Natural killer cell (primary cell): Measurements from ENCODE around the gene CDK11B. TPM values are rescaled to one million over a fixed set of nuclear protein-coding genes. Genes with fewer than 3 reads are reported as not detected.
A peak's percentile ranks its signal among the peaks of the same experiment; 100 is the strongest.

Source experiments
- ATAC-seq, 3 donors: fragments of 150-1000 bp in 2 of 3; fragments of 200-7000 bp in 1 of 3; cut with Tn5 transposase; 1 replicate in 1 of 3; 2 replicates in 2 of 3; pipeline ENCODE4 v1.10.0; 2021; ENCODE audit warnings: mild to moderate bottlenecking in 2 of 3, moderate library complexity in 2 of 3
- DNase-seq, 2 donors: peaks; one replicate each; pipeline versions ENCODE4 v3.0.0 to v3.0.0-alpha.2; 2013 to 2021; ENCODE audit warnings: mixed read lengths in 1 of 2
- H3K27ac ChIP-seq: one replicate; pipeline ENCODE4 v1.5.1; 2013; ENCODE audit warnings: mild to moderate bottlenecking, low read length
- H3K27me3 ChIP-seq: one replicate; pipeline ENCODE4 v1.6.1; 2013; ENCODE audit warnings: low read length; ENCODE audit not compliant: control insufficient read depth, insufficient read depth
- H3K36me3 ChIP-seq: one replicate; pipeline ENCODE4 v1.6.1; 2013; ENCODE audit warnings: low read length; ENCODE audit not compliant: control insufficient read depth, insufficient read depth
- H3K4me1 ChIP-seq: one replicate; pipeline ENCODE4 v1.6.1; 2013; ENCODE audit warnings: low read length; ENCODE audit not compliant: control insufficient read depth, insufficient read depth
- H3K4me3 ChIP-seq: one replicate; pipeline ENCODE4 v1.5.1; 2013; ENCODE audit warnings: low read length
- H3K9me3 ChIP-seq: one replicate; pipeline ENCODE4 v1.6.1; 2013; ENCODE audit warnings: low read length; ENCODE audit not compliant: control insufficient read depth, insufficient read depth
- H3K27ac Mint-ChIP-seq, 2 donors: one replicate each; pipeline ENCODE4 v1.8.0; 2022; ENCODE audit warnings: mild to moderate bottlenecking in 2 of 2, mixed read lengths in 2 of 2, moderate library complexity in 1 of 2
- H3K27me3 Mint-ChIP-seq, 2 donors: one replicate each; pipeline ENCODE4 v1.8.0; 2022; ENCODE audit warnings: low read depth in 2 of 2, mixed read lengths in 2 of 2
- H3K36me3 Mint-ChIP-seq: one replicate; pipeline ENCODE4 v1.8.0; 2022; ENCODE audit warnings: mixed read lengths
- H3K4me1 Mint-ChIP-seq, 2 donors: one replicate each; pipeline ENCODE4 v1.8.0; 2022; ENCODE audit warnings: mixed read lengths in 2 of 2
- H3K4me3 Mint-ChIP-seq: one replicate; pipeline ENCODE4 v1.8.0; 2022; ENCODE audit warnings: mild to moderate bottlenecking, moderate library complexity, mixed read lengths
- H3K9me3 Mint-ChIP-seq, 2 donors: one replicate each; pipeline ENCODE4 v1.8.0; 2022; ENCODE audit warnings: mixed read lengths in 2 of 2
- WGBS: methylation state at CpG from one replicate; pipeline ENCODE4 v1.1.7; 2013; ENCODE audit warnings: missing lambda C conversion rate; ENCODE audit not compliant: insufficient coverage; 5-methylcytosine and 5-hydroxymethylcytosine counted together
- intact Hi-C: fragments of 100-400 bp; cut with micrococcal nuclease; formaldehyde crosslinking; loops from one replicate; pipeline ENCODE4 v1.14.2; 2022
- total RNA-seq, 4 donors: library from RNA; stranded (reverse); fragments of 120-200 nt in 1 of 4; gene quantifications; one replicate each; pipeline versions ENCODE4 v1.2.3 to v1.2.4, GENCODE V29; 2013 to 2022
- TF ChIP-seq, protein P1 (sequence below): fragments of 200-600 bp; IDR thresholded peaks from one replicate; pipeline ENCODE4 v1.8.0; 2022; ENCODE audit warnings: antibody characterized with exemption

The CDK11B gene
- total RNA-seq, 3 donors from 2014 or later (not counting 1 experiment from before 2014, with no cell fraction given), result 49.6 to 65.9 (median 50.2) TPM

GRCh38 chr1:1619917-1620361, 38.9 kb downstream of the CDK11B start:
- ATAC-seq, result no peak
- Histone ChIP-seq H3K9me3 (no peaks in the 10 kb centered on the region), H3K4me3 (no peak overlapping the region), H3K36me3 (no peaks in the 10 kb centered on the region), H3K27me3 (no peaks in the 10 kb centered on the region), H3K27ac (no peak overlapping the region), H3K4me1 (peaks cover 28% of the 10 kb centered on the region)
- no peaks in the 10 kb centered on the region for H3K9me3 Mint-ChIP-seq
- 95% methylated on average over 14 of the region's 14 CpGs for WGBS
- no peak overlapping the region for H3K4me3 Mint-ChIP-seq
- H3K27me3 Mint-ChIP-seq, result no peaks in the 10 kb centered on the region
- intact Hi-C loops, result loop anchor here (10.0 kb wide), 1 partner anchor 55 kb away; no protein-coding TSS in a partner anchor
- H3K36me3 Mint-ChIP-seq, result no peaks in the 10 kb centered on the region
- peaks cover 15 to 16% of the 10 kb centered on the region in 2 donors for H3K4me1 Mint-ChIP-seq
- no peak for DNase-seq
- H3K27ac Mint-ChIP-seq, result no peak overlapping the region
- TF ChIP-seq, protein P1, sequence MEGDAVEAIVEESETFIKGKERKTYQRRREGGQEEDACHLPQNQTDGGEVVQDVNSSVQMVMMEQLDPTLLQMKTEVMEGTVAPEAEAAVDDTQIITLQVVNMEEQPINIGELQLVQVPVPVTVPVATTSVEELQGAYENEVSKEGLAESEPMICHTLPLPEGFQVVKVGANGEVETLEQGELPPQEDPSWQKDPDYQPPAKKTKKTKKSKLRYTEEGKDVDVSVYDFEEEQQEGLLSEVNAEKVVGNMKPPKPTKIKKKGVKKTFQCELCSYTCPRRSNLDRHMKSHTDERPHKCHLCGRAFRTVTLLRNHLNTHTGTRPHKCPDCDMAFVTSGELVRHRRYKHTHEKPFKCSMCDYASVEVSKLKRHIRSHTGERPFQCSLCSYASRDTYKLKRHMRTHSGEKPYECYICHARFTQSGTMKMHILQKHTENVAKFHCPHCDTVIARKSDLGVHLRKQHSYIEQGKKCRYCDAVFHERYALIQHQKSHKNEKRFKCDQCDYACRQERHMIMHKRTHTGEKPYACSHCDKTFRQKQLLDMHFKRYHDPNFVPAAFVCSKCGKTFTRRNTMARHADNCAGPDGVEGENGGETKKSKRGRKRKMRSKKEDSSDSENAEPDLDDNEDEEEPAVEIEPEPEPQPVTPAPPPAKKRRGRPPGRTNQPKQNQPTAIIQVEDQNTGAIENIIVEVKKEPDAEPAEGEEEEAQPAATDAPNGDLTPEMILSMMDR, result no peak

- Histone ChIP-seq H3K9me3 (no peaks in the 10 kb centered on the region), H3K4me1 (peaks cover 29% of the 10 kb centered on the region), H3K27ac (no peak overlapping the region), H3K4me3 (no peak overlapping the region), H3K27me3 (no peaks in the 10 kb centered on the region), H3K36me3 (no peaks in the 10 kb centered on the region)
- Mint-ChIP-seq H3K27ac (no peak overlapping the region), H3K4me1 (peaks cover 25 to 28% of the 10 kb centered on the region in 2 donors), H3K36me3 (no peaks in the 10 kb centered on the region), H3K4me3 (no peak overlapping the region), H3K9me3 (no peaks in the 10 kb centered on the region), H3K27me3 (no peaks in the 10 kb centered on the region)
- intact Hi-C loops, result loop anchor here (10.0 kb wide), 1 partner anchor 56 kb away; no protein-coding TSS in a partner anchor
- TF ChIP-seq, protein P1, result no peak
- WGBS, result 93% methylated on average over 9 of the region's 9 CpGs
- DNase-seq (no peak), ATAC-seq (no peak)
These were observed 40.3 kb downstream of the CDK11B start for GRCh38 chr1:1618396-1619068.

DNA sequence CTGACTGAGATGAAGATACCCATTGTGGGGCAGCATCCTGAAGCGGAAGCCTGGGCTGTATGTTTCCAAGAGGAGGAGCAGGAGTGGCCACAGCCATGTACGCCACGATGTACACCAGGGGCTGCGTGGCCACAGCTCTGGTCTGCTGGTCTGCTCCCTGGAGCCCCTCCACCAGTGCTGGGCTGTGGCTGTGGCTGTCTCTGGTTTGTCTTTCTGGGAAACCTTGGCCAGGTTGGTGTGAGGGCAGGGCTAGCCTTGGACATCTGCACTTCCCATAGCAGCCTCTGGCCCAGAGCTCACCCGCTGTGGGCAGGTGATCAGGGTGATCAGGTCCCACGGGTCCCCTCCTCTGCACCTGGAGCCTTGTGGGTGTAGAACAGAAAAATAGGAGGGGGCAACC, 40.9 kb downstream of the CDK11B start:
- Histone ChIP-seq H3K4me1 (peaks cover 25% of the 10 kb centered on the region), H3K27ac (no peak overlapping the region), H3K4me3 (no peak overlapping the region), H3K9me3 (no peaks in the 10 kb centered on the region), H3K36me3 (no peaks in the 10 kb centered on the region), H3K27me3 (no peaks in the 10 kb centered on the region)
- Mint-ChIP-seq H3K36me3 (no peaks in the 10 kb centered on the region), H3K9me3 (no peaks in the 10 kb centered on the region), H3K27me3 (no peaks in the 10 kb centered on the region), H3K4me1 (peaks cover 26 to 29% of the 10 kb centered on the region in 2 donors), H3K4me3 (no peak overlapping the region), H3K27ac (peak overlapping the region in 1 of 2 donors; percentile 67)
- ATAC-seq, result no peak
- TF ChIP-seq, protein P1, result no peak
- WGBS, result 96% methylated on average over 6 of the region's 6 CpGs
- DNase-seq, result no peak
- intact Hi-C loops, result loop anchor here (10.0 kb wide), 1 partner anchor 57 kb away; no protein-coding TSS in a partner anchor
